AG04449 (cell line): Measurements from ENCODE around the gene MTMR12.
"Not testable (repeated sequence)": the region's sequence is repeated elsewhere in the genome, so short reads cannot be mapped to it uniquely, and the experiment has no call there.

Experiments used
- CTCF ChIA-PET: fragments of 350-600 bp; formaldehyde crosslinking; extraction: SDS; loops from one replicate; lab custom pipeline; 2021; ENCODE audit warnings: antibody characterized with exemption; lab: Yijun Ruan, JAX
- POLR2A ChIA-PET: fragments of 400-600, 350-600 bp; formaldehyde crosslinking; extraction: SDS; loops from one replicate; lab custom pipeline; 2020; ENCODE audit warnings: antibody characterized with exemption, inconsistent platforms; lab: Yijun Ruan, JAX
- DNase-seq: peaks from one replicate; pipeline ENCODE4 v3.0.0-alpha.2; 2010; ENCODE audit warnings: low read depth, low spot score
- H3K4me3 ChIP-seq: 2 replicates; pipeline ENCODE4 v1.5.1; 2011; ENCODE audit warnings: low read depth, mild to moderate bottlenecking, control low read depth, low read length
- CTCF ChIP-seq: IDR thresholded peaks from one replicate; pipeline ENCODE4 v1.5.1; 2011; ENCODE audit warnings: mild to moderate bottlenecking, moderate library complexity, low read length, control low read depth, inconsistent platforms; ENCODE audit not compliant: insufficient read depth; ENCODE audit errors: missing control alignments

The MTMR12 gene

DNA sequence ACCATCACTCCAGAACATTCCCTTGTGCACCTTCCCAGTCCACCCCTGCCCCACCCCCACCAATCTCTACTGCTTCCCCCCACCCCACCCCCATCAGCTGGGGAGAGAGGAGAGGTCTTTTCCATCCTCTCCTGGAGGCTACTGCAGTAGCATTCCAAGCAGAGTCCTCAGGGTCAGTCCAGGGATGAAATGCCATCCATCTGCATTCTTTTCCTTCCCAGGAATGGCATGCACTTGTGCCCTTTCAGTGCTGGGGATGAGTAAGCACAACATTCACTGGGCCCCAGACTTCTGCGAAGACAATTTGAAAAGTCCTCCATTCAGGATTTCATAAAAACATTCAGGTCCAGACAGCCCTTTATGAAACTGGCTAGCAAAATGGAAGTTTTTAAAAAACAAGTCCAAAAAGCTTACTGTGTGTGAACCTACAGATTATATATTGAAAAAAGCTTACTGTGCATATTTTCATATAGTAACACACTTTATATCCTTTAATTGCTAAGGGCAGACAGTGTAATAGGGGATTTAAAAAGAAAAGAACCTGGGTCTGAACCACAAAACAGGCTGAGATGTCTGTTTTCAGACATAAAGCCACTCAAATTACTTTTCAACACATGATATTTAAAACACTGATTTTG, 88.6 kb downstream of the MTMR12 start:
- ChIA-PET POLR2A (interaction anchor here (1.1 kb wide), 1 partner anchor 10 kb away, joined by 3 read pairs; no protein-coding TSS in a partner anchor), CTCF (interaction anchor here (2.5 to 5.7 kb wide), 2 partner anchors 9 to 106 kb away, joined by 8 to 37 read pairs; no protein-coding TSS in a partner anchor)
- no peak for TF ChIP-seq CTCF
- DNase-seq: peak; percentile 59
- no peak overlapping the region for H3K4me3 ChIP-seq

DNA sequence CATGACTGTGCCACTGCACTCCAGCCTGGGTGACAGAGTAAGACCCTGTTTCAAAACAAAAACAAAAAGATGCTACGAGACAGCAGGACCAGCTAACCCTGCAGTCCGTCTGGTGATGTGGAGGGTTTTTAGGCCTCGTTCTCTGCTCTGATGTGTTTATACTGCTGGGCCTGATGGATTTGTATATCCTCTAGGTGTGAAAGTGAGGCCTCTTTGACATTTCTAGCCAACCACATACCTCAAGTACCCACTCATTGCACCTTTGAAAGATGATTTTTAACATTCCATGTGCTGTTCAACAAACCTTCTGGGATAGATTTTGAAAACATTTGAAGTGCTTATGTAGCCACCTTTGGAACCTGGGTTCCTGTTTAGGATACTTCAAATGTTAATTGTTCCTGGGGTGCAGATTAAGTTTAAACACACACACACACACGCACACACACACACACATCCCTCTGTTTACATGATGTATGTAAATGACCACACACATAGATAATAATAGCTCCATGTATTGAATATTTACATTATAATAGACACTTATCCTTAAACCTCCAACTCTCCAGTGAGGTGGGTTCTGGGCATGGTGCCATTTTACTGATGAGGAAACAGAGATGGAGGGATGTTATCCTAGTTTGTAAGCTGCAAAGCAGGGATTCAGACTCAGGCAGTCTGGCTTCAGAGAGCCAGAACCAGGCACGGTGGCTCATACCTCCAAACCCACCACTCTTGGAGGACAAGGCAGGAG, 89.8 kb downstream of the MTMR12 start:
- DNase-seq: no peak

GRCh38 chr5:32217886-32218396, 94.8 kb downstream of the MTMR12 start:
- DNase-seq: no peak
- TF ChIP-seq CTCF: no peak
- H3K4me3 ChIP-seq: no peak overlapping the region
- CTCF ChIA-PET: no interaction called here
- POLR2A ChIA-PET: no interaction called here

More for the DNA sequence above, 89.8 kb downstream of the MTMR12 start:
- TF ChIP-seq CTCF: no peak
- ChIA-PET POLR2A (no interaction called here), CTCF (interaction anchor here (1.6 to 5.7 kb wide), 3 partner anchors 10 to 107 kb away, joined by 3 to 37 read pairs (median 8); no protein-coding TSS in a partner anchor)
- H3K4me3 ChIP-seq: no peak overlapping the region

- H3K4me3 ChIP-seq, POLR2A ChIA-PET, DNase-seq: not testable (repeated sequence)
- CTCF ChIA-PET: interaction anchor here (0.9 kb wide), 1 partner anchor 17 kb away, joined by 4 read pairs; no protein-coding TSS in a partner anchor
Measured at GRCh38 chr5:32214344-32214743, 98.4 kb downstream of the MTMR12 start.

DNA sequence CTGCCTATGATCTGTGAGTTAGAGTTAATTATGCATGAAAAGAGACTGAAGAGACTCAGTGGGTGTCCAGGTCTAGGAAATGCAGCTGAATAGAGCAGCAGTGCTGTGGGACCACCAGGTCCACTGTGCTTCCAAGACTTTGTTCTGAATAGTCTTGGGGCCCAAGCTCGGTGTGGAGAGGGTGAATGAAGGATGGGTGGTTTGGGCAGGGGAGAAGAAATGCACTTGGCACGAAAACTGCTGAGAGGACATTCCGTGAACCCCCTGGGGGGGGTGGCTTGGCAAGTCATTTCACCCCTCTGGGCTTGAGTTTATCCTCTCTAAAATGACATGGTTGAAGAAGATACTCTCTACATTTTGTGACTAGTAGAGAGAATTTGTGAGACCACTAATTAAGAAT, 102.6 kb downstream of the MTMR12 start:
- POLR2A ChIA-PET: no interaction called here
- H3K4me3 ChIP-seq: no peak overlapping the region
- CTCF ChIA-PET: no interaction called here
- no peak for TF ChIP-seq CTCF
- no peak for DNase-seq

- CTCF ChIA-PET, DNase-seq, POLR2A ChIA-PET, H3K4me3 ChIP-seq: not testable (repeated sequence)
Measured at GRCh38 chr5:32208837-32209236, 103.9 kb downstream of the MTMR12 start.

DNA sequence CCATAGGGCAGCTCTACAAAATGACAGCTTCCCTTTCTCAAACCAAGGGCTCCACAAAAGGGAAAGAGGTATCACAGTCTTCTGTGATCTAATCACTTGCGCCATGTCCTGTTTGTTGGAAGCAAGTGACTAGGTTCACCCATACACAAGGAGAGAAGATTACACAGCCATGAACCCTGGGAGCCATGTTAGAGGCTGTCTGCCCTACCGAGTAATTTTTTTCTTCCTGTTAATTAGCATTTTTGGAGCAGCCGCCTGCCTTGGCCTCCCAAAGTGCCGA, 105.4 kb downstream of the MTMR12 start:
- ChIA-PET POLR2A (no interaction called here), CTCF (interaction anchor here (1.6 kb wide), 1 partner anchor 26 kb away, joined by 4 read pairs; no protein-coding TSS in a partner anchor)
- TF ChIP-seq CTCF: no peak
- no peak for DNase-seq
- H3K4me3 ChIP-seq: no peak overlapping the region
